Stimulated activated naive CD8-positive, alpha-beta T cell treated with anti-CD3 and anti-CD28 coated beads, Interleukin-15, amount 100 ng/mL, for 72 hours (primary cell): Measurements from ENCODE around the gene HARS2.
A peak's percentile ranks its signal among the peaks of the same experiment; 100 is the strongest.
"Not testable (repeated sequence)": the region's sequence is repeated elsewhere in the genome, so short reads cannot be mapped to it uniquely, and the experiment has no call there.

Experiments
- ATAC-seq: fragments of 150-1000 bp; cut with Tn5 transposase; 2 replicates; pipeline ENCODE4 v1.10.0; 2021; ENCODE audit warnings: mild to moderate bottlenecking, moderate library complexity
- DNase-seq, 2 donors: peaks; one replicate each; pipeline ENCODE4 v3.0.0; 2021 to 2022
- H3K27ac Mint-ChIP-seq, 2 donors: one replicate each; pipeline ENCODE4 v1.8.0; 2022; ENCODE audit warnings: mild to moderate bottlenecking in 2 of 2, mixed read lengths in 2 of 2, moderate library complexity in 2 of 2
- H3K27me3 Mint-ChIP-seq: one replicate; pipeline ENCODE4 v1.8.0; 2022; ENCODE audit warnings: mixed read lengths
- H3K4me1 Mint-ChIP-seq: one replicate; pipeline ENCODE4 v1.8.0; 2022; ENCODE audit warnings: mild to moderate bottlenecking, mixed read lengths
- H3K4me3 Mint-ChIP-seq, 2 donors: one replicate each; pipeline ENCODE4 v1.8.0; 2022; ENCODE audit warnings: mild to moderate bottlenecking in 2 of 2, mixed read lengths in 2 of 2, moderate library complexity in 1 of 2
- H3K9me3 Mint-ChIP-seq, 2 donors: one replicate each; pipeline ENCODE4 v1.8.0; 2022; ENCODE audit warnings: mixed read lengths in 2 of 2

The HARS2 gene

DNA sequence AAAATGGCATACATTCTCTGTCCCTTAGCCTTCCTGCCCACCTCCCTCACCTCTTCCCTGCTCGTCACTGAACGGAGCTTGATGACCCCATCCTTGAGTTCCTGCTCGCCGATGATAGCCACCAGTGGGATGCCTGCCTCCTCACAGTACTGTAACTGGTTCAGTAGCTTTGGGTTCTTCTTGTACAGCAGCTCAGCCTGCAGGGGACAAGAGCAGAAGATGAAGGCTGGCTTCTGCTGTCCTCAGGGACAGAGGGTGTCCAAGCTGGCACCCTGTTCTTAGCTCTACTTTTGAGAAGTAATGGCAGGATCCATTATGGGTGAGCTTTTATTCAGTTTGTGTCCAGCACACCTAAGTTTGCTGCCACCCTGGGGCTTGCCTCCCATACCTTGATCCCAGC, 16.6 kb upstream of the HARS2 start:
- ATAC-seq: no peak

DNA sequence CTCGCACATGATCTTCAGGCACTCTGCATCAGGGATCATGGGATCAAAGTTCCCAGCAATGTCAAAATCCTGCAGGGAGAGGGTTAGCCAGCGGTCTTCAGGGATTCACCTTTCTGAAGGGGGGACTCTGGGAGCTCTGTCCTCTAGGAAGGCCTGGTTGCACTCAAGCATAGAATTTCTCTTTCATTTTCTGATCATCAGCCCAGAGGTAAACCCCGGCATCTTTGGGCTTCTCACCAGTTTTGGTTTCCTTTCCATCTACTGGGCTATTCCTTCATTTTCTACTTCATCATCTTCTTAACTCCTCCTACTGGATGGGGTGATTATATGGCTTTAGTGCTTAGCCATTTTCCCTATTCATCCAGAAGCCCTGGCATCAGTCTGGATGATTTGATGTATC, 13.3 kb upstream of the HARS2 start:
- Mint-ChIP-seq H3K4me1 (peaks cover 7% of the 10 kb centered on the region), H3K9me3 (no peaks in the 10 kb centered on the region), H3K27ac (no peak overlapping the region), H3K27me3 (no peaks in the 10 kb centered on the region), H3K4me3 (no peak overlapping the region)
- ATAC-seq (no peak), DNase-seq (no peak)

More for the DNA sequence above, 16.6 kb upstream of the HARS2 start:
- Mint-ChIP-seq H3K9me3 (no peaks in the 10 kb centered on the region), H3K4me3 (no peak overlapping the region), H3K27ac (peak overlapping the region in 1 of 2 donors; percentile 92), H3K27me3 (no peaks in the 10 kb centered on the region), H3K4me1 (peaks cover 7% of the 10 kb centered on the region)
- DNase-seq: no peak

DNA sequence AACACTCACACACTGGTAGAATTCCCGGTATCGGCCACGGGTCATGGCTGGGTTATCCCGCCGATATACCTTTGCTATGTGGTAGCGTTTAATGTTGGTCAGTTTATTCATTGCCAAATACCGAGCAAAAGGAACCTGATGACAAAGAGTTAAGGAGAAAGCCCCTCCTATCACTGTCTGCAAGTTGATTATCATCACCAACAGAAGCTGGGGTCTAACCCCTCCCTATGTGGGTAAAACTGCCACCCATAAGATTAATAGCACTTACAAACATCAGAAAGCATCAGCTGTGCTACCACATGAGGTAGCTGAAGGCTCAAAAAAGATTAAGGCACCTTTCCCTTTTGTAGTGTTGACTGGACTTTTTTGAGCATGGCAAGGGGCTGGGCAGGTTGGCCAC, 12.3 kb upstream of the HARS2 start:
- ATAC-seq (no peak), DNase-seq (no peak)
- no peak overlapping the region for H3K4me3 Mint-ChIP-seq
- no peaks in the 10 kb centered on the region for H3K9me3 Mint-ChIP-seq
- H3K27ac Mint-ChIP-seq: no peak overlapping the region
- peaks cover 7% of the 10 kb centered on the region for H3K4me1 Mint-ChIP-seq
- H3K27me3 Mint-ChIP-seq: no peaks in the 10 kb centered on the region

DNA sequence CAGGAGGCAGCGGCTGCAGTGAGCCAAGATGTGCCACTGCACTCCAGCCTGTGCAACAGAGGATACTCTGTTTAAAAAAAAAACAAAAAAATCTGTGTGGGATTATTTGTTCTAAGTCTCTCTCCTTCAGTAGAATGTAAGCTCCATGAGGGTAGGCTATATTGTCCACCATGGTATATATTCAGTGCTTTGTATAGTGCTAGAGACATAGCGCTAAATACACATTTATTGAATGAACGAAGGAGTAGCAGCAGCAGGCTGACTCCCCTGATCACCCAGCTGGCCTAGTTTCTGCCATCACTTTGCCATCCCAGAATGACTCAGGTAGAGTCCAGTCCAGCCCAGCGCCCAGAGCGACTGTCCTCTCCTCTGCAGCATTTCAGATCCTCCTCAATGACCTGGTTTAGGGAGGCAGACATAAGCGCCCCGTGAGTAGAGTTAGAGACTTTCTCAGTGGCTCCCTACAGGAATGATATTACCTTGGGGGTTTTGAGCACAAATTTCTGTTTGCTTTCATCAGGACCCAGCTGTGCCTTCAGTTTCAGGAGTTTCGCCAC, 801 bp upstream of the HARS2 start:
- DNase-seq: peak in 1 of 2 donors; percentile 16
- peaks cover 54% of the 10 kb centered on the region for H3K4me1 Mint-ChIP-seq
- no peak for ATAC-seq
- H3K27ac Mint-ChIP-seq: peak overlapping the region; percentile 98
- H3K4me3 Mint-ChIP-seq: peak overlapping the region; percentile 95 to 100
- H3K27me3 Mint-ChIP-seq: no peaks in the 10 kb centered on the region
- H3K9me3 Mint-ChIP-seq: no peaks in the 10 kb centered on the region

DNA sequence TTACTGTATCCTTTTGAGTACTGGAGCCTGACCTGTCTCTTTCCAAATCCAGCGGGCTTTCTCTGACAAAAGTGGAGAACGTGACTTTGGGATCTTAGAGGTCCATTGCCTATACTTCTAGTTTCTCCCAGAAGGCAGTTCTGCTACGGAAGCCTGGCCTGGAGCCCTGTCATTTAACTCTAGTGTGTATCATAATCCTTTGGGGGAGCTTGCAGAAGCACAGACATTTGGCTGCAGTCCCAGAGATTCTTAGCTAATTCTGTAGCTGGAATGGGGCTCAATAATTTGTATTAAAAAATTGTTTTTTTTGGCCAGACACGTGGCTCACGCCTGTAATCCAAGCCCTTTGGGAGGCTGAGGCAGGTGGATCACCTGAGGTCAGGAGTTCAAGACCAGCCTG, 3.0 kb downstream of the HARS2 start:
- no peak for ATAC-seq
- Mint-ChIP-seq H3K4me3 (no peak overlapping the region), H3K4me1 (peaks cover 39% of the 10 kb centered on the region), H3K27me3 (no peaks in the 10 kb centered on the region), H3K9me3 (no peaks in the 10 kb centered on the region), H3K27ac (peak overlapping the region in 1 of 2 donors; percentile 10)
- no peak for DNase-seq

DNA sequence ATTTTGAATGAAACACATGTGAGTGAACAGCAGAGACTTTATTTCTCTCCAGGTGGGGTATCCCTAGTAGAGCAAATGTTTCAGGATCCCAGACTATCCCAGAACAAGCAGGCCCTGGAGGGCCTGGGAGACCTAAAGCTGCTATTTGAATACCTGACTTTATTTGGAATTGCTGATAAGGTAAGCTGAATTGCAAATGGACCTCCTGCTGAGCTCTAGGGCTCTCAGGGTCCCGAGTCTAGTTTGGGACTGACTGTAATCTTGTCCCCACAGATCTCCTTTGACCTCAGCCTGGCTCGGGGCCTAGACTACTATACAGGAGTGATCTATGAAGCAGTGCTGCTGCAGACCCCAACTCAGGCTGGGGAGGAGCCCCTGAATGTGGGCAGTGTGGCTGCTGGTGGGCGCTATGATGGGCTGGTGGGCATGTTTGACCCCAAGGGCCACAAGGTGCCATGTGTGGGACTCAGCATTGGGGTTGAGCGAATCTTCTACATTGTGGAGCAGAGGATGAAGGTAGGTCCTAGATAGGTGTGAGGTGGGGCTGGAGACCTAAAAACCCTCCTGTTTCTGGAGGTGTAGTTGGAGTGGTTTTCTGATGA, 5.7 kb downstream of the HARS2 start:
- ATAC-seq (no peak), DNase-seq (no peak)
- H3K4me3 Mint-ChIP-seq: no peak overlapping the region
- no peaks in the 10 kb centered on the region for H3K9me3 Mint-ChIP-seq
- H3K27ac Mint-ChIP-seq: peak overlapping the region; percentile 72 to 75
- H3K4me1 Mint-ChIP-seq: peaks cover 38% of the 10 kb centered on the region
- no peaks in the 10 kb centered on the region for H3K27me3 Mint-ChIP-seq

DNA sequence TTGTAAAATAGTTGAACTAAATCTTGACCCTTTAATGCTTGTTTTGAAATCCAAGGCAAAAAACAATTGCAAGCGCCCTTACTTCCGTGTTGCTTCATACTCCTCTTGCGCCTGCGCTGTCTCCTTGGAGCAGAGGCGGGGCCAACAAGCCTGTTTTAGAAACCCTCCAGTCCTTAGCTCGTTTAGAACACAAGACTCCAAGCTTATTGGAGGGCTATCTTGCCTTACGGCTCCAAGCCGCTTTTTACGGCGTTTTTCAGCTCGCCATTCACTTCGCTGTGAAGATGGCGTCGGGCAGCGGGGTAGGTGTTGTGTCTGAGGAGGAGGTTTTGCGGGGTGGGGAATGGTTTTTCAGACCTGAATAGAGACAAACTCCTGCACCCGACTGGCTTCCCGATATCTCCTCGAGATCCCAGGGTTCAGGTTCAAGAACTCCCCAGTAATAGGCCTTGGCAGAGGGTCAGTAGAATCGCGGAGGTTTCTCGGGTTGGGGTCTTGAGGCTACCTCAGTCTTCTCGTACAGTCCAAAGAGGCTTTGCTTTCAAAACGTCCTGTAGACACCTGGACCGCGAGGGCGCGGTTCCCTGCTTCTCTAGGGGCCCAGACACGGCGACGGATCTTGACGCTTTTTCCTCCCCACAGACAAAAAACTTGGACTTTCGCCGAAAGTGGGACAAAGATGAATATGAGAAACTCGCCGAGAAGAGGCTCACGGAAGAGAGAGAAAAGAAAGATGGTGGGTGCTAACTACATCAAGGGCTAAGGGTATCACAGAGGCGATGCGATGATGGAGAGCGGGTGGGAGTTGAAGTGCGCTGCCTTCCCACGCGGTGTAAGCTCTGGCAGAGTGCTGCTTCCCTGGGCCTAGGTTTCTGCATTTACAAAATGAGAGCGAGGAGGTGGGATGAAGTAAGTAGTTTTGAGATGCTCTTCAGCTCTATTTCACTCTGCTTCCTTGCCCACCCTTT, 9.2 kb downstream of the HARS2 start, which contains the start of gene ZMAT2:
TSS of gene ZMAT2 (plus strand) at position 271 of the 968 bp plus-strand sequence. CDS start at position 285, 14 bp downstream.
- DNase-seq (peak; percentile 83 to 94), ATAC-seq (peak; percentile 99)
- Mint-ChIP-seq H3K27me3 (no peaks in the 10 kb centered on the region), H3K4me3 (peak within 1 kb of the TSS; percentile 94 to 95), H3K27ac (peak within 1 kb of the TSS; percentile 98 to 99), H3K4me1 (peaks cover 26% of the 10 kb centered on the region), H3K9me3 (no peaks in the 10 kb centered on the region)

DNA sequence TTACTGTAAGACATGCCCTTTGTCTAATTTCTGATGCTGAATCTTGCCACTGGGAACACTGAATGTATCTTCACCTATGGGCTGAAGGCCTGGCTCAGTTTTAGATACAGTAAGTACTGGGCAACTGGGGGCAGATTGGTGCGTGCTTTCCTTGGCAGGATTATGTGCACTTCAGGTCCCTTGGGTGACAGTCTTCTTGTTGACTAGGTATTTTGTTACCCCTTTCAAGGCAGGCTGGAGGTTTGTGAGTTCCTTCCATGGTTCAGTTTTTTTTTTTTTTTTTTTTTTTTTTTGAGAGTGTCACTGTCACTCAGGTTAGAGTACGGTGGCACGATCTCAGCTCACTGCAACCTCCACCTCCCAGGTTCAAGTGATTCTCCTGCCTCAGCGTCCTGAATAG, 16.6 kb downstream of the HARS2 start:
- Mint-ChIP-seq H3K4me1 (peaks cover 27% of the 10 kb centered on the region), H3K27ac (peak overlapping the region in 1 of 2 donors; percentile 16), H3K4me3 (no peak overlapping the region), H3K9me3 (no peaks in the 10 kb centered on the region), H3K27me3 (no peaks in the 10 kb centered on the region)
- DNase-seq: no peak
- no peak for ATAC-seq

DNA sequence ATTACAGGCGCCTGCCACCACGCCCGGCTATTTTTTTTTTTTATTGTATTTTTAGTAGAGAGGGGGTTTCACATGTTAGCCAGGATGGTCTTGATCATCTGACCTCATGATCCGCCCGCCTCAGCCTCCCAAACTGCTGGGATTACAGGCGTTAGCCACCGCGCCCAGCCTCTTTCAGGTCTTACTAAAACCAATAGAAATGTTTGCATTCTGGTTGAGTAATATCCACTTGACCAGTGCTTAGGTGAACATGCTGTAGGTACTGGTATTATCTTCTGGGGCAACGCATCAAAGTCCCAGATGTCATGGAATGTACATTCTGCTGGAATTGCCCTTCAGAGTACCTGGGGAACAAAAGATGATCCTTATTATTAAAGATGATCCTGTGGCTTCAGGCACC, 17.5 kb downstream of the HARS2 start:
- H3K9me3 Mint-ChIP-seq, DNase-seq, ATAC-seq, H3K4me3 Mint-ChIP-seq, H3K27me3 Mint-ChIP-seq: not testable (repeated sequence)
- Mint-ChIP-seq H3K27ac (peak overlapping the region in 1 of 2 donors; percentile 5), H3K4me1 (peaks cover 33% of the 10 kb centered on the region)

DNA sequence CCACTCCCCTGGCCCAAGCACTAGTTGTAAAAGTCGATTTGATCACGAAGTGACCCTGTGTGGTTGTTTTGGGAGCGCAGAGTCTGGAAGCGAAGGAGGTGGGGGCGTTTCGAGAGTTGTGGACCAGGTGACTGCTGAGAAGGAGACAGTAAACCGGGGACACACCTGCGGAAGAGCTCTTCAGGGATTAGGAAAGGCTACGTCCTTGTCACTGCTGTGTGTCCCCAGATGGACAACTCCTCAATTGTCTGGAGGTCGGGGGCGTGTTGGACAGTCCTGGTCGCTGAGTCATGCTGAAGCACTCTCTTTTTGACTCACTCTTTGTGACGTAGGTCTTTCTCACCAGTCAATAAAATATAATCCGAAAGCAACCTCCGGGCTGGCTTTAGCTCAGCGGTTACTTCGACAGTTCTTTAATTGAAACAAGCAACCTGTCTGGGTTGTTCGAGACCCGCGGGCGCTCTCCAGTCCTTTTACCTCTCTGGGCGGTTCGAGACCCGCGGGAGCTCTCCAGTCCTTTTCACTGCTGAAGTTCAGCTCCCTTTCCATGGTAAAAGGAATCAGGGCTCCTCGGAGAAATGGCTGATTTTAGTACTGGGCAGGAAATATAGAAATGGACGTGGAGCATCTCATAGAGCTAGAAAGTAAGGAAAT, 19.8 kb downstream of the HARS2 start:
- Mint-ChIP-seq H3K4me3 (peak overlapping the region; percentile 89 to 98), H3K27ac (peak overlapping the region; percentile 98 to 100), H3K27me3 (no peaks in the 10 kb centered on the region), H3K4me1 (peaks cover 33% of the 10 kb centered on the region), H3K9me3 (no peaks in the 10 kb centered on the region)
- peak; percentile 92 to 94 for DNase-seq
- ATAC-seq: peak; percentile 94

DNA sequence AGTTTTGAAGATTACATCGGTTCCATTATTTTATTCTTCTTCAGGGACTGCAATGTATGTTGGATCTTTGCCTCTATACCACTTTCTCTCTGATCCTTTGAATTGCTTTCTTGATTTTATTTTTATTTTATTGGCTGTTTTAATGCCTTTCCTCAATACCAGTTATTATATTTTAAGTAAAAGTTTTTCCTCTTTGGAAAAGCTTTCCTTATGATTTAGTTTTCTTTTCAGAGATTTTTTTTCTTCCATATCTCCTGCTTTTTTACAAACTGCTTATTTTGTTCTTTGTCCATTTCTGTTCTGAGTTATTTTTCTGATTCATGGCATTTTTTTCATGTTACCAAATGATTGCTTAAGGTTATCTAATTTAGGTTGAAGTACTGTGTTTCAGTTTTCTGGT, 20.5 kb downstream of the HARS2 start:
- Mint-ChIP-seq H3K9me3 (no peaks in the 10 kb centered on the region), H3K27ac (no peak overlapping the region), H3K4me1 (peaks cover 33% of the 10 kb centered on the region), H3K4me3 (peak overlapping the region; percentile 89 to 98), H3K27me3 (no peaks in the 10 kb centered on the region)
- DNase-seq: no peak
- ATAC-seq: no peak

DNA sequence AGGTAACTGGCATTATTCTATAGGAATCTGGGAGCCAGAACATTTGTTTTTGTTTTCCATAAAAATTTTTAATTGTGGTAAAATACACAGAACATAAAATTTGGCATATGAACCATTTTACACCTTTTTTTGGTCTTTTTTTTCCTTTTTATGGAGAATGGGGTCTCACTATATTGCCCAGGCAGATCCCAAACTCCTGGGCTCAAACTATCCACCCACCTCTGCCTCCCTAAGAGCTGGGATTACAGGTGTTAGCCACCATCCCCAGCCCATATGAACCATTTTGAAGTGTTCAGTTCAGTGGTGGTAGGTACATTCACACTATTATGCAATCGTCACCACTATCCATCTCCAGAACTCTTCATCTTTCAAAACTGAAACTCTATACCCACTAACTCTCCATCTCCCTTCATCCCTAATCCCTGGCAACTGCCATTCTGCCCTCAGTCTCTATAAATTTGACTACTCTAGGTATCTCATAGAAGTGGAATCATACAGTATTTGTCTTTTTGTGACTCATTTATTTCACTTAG, 22.4 kb downstream of the HARS2 start:
- H3K9me3 Mint-ChIP-seq: no peaks in the 10 kb centered on the region
- peaks cover 33% of the 10 kb centered on the region for H3K4me1 Mint-ChIP-seq
- H3K27ac Mint-ChIP-seq: no peak overlapping the region

DNA sequence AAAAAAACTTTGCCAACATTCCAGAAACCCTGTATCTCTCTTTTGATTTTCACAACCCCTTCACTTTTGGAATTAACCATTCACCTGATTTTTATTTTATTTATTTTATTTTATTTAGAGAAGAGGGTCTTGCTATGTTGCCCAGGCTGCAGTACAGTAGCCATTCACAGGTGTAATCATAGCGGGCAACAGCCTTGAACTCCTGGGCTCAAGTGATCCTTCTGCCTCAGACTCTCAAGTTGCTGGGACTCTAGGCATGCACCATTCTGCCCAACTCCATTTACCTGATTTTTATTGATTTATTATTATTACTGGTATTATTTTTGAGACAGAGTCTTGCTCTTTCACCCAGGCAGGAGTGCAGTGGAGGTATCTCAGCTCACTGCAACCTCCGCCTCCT, 25.0 kb downstream of the HARS2 start:
- H3K27me3 Mint-ChIP-seq, ATAC-seq, H3K9me3 Mint-ChIP-seq, H3K27ac Mint-ChIP-seq, H3K4me3 Mint-ChIP-seq, DNase-seq: not testable (repeated sequence)
- peaks cover 17% of the 10 kb centered on the region for H3K4me1 Mint-ChIP-seq

More for the DNA sequence above, 22.4 kb downstream of the HARS2 start:
- no peak overlapping the region for H3K4me3 Mint-ChIP-seq
- DNase-seq (no peak), ATAC-seq (no peak)
- H3K27me3 Mint-ChIP-seq: no peaks in the 10 kb centered on the region

DNA sequence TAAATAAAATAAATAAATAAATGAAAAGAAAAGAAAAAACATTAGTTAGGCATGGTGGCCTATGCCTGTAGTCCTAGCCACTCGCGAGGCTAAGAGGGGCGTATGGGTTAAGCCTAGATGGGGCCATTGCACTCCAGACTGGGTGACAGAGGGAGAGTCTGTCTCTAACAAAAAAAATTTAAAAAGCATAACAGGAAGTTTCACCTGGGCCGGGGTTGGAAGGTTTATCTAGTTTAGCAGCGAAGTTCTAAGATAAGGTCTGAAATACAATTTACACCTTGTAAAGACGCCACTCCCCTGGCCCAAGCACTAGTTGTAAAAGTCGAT, 27.0 kb downstream of the HARS2 start:
- no peaks in the 10 kb centered on the region for H3K9me3 Mint-ChIP-seq
- H3K27ac Mint-ChIP-seq: no peak overlapping the region
- H3K4me1 Mint-ChIP-seq: peaks cover 1% of the 10 kb centered on the region
- H3K27me3 Mint-ChIP-seq: peaks cover 23% of the 10 kb centered on the region
- DNase-seq (no peak), ATAC-seq (no peak)
- H3K4me3 Mint-ChIP-seq: no peak overlapping the region

DNA sequence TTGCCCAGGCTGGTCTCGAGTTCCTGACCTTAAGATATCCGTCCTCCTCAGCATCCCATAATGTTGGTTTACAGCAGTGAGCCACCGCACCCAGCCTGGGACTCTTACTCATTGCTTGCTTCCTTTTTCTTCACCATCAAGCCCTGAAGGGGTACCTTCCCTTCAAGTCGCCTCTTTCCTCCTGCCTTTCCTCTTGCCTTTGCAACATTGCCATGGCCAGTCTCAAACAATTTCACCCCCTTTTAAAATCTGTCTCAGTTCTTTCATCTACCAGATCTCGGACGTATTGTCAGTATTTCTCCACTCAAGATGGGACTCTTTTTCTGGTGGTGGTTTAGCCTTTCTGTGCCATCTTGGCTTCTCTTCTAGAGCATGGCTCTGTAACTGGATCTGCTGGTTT, 29.5 kb downstream of the HARS2 start:
- H3K9me3 Mint-ChIP-seq, H3K4me1 Mint-ChIP-seq, DNase-seq, ATAC-seq, H3K27ac Mint-ChIP-seq, H3K4me3 Mint-ChIP-seq: not testable (repeated sequence)
- peaks cover 35% of the 10 kb centered on the region for H3K27me3 Mint-ChIP-seq
